Naive thymus-derived CD4-positive, alpha-beta T cell (primary cell): ENCODE results near the gene BTRC. TPM values are rescaled to one million over a fixed set of nuclear protein-coding genes. Genes with fewer than 3 reads are reported as not detected.
A peak's percentile ranks its signal among the peaks of the same experiment; 100 is the strongest.

Experiments
- ATAC-seq: fragments of 150-1000 bp; cut with Tn5 transposase; 2 replicates; pipeline ENCODE4 v1.10.0; 2021; ENCODE audit warnings: mild to moderate bottlenecking, moderate library complexity
- CTCF ChIA-PET: fragments of 350-600 bp; sonication (Branson Sonifier 250); formaldehyde crosslinking; loops from one replicate; lab custom pipeline; 2021; ENCODE audit warnings: antibody characterized with exemption; lab: Charles Lee
- POLR2A ChIA-PET: fragments of 350-600 bp; sonication (Branson Sonifier 250); formaldehyde crosslinking; loops from one replicate; lab custom pipeline; 2021; ENCODE audit warnings: antibody characterized with exemption, inconsistent platforms; lab: Charles Lee
- DNase-seq, 9 donors: peaks; one replicate each; pipeline versions ENCODE4 v3.0.0 to v3.0.0-alpha.2; 2020 to 2022; ENCODE audit warnings: mixed read lengths in 1 of 9
- H3K27ac ChIP-seq: one replicate; pipeline ENCODE4 v1.7.0; 2013; ENCODE audit warnings: mild to moderate bottlenecking, low read depth, low read length, moderate library complexity
- H3K27me3 ChIP-seq, 2 donors: one replicate each; pipeline ENCODE4 v1.7.0; 2013; ENCODE audit warnings: low read length in 2 of 2, mild to moderate bottlenecking in 2 of 2, moderate library complexity in 2 of 2; ENCODE audit not compliant: control insufficient read depth in 2 of 2, insufficient read depth in 2 of 2
- H3K36me3 ChIP-seq, 3 experiments: 1 replicate in 2 of 3; 2 replicates in 1 of 3; pipeline ENCODE4 v1.7.0; 2013; ENCODE audit warnings: low read length in 3 of 3, mild to moderate bottlenecking in 3 of 3, moderate library complexity in 1 of 3; ENCODE audit not compliant: insufficient read depth in 3 of 3, control insufficient read depth in 2 of 3
- H3K4me1 ChIP-seq, 2 donors: one replicate each; pipeline ENCODE4 v1.7.0; 2013; ENCODE audit warnings: low read length in 2 of 2, mild to moderate bottlenecking in 2 of 2, moderate library complexity in 1 of 2; ENCODE audit not compliant: control insufficient read depth in 2 of 2, insufficient read depth in 2 of 2
- H3K4me3 ChIP-seq: 2 replicates; pipeline ENCODE4 v1.7.0; 2013; ENCODE audit warnings: mild to moderate bottlenecking, low read length
- H3K9me3 ChIP-seq, 3 experiments: 1 replicate in 2 of 3; 2 replicates in 1 of 3; pipeline ENCODE4 v1.7.0; 2013; ENCODE audit warnings: low read length in 3 of 3; ENCODE audit not compliant: control insufficient read depth in 2 of 3
- H3K27ac Mint-ChIP-seq, 9 donors: one replicate each; pipeline ENCODE4 v1.8.0; 2020 to 2022; ENCODE audit warnings: mixed read lengths in 9 of 9, mild to moderate bottlenecking in 8 of 9, moderate library complexity in 5 of 9, inconsistent platforms in 2 of 9
- H3K27me3 Mint-ChIP-seq, 5 donors: one replicate each; pipeline ENCODE4 v1.8.0; 2021 to 2022; ENCODE audit warnings: mixed read lengths in 5 of 5, mild to moderate bottlenecking in 1 of 5
- H3K36me3 Mint-ChIP-seq, 5 donors: one replicate each; pipeline ENCODE4 v1.8.0; 2020 to 2022; ENCODE audit warnings: mixed read lengths in 5 of 5, mild to moderate bottlenecking in 3 of 5, inconsistent platforms in 1 of 5
- H3K4me1 Mint-ChIP-seq, 7 donors: one replicate each; pipeline ENCODE4 v1.8.0; 2020 to 2022; ENCODE audit warnings: mixed read lengths in 7 of 7, mild to moderate bottlenecking in 3 of 7, inconsistent platforms in 1 of 7
- H3K4me3 Mint-ChIP-seq, 10 donors: one replicate each; pipeline ENCODE4 v1.8.0; 2020 to 2022; ENCODE audit warnings: mild to moderate bottlenecking in 10 of 10, mixed read lengths in 10 of 10, moderate library complexity in 6 of 10, inconsistent platforms in 2 of 10
- H3K9me3 Mint-ChIP-seq, 11 donors: one replicate each; pipeline ENCODE4 v1.8.0; 2020 to 2022; ENCODE audit warnings: mixed read lengths in 11 of 11, mild to moderate bottlenecking in 4 of 11, inconsistent platforms in 1 of 11, moderate library complexity in 1 of 11
- intact Hi-C, 2 donors: fragments of 100-400 bp; cut with micrococcal nuclease; formaldehyde crosslinking; loops; one replicate each; pipeline ENCODE4 v1.15.1; 2023
- polyA plus RNA-seq, 2 donors: library from polyadenylated mRNA; unstranded; fragments of 300-500 nt; fragmentation: Illumina TruSeq; gene quantifications; one replicate each; pipeline ENCODE4 v1.2.3, GENCODE V29; 2021
- total RNA-seq, 6 experiments: library from RNA in 5 of 6; stranded (reverse) in 5 of 6; gene quantifications; 1 replicate in 5 of 6; 2 replicates in 1 of 6; pipeline ENCODE4 v1.2.3 and lab custom pipeline; 2021 to 2026

The BTRC gene
- total and polyA plus RNA-seq, 7 experiments from 2014 or later: 12.8 to 26.1 (median 16.8) TPM

GRCh38 chr10:101565370-101565900 lies 211.5 kb downstream of the BTRC start:
- CTCF ChIA-PET: no interaction called here
- peaks cover 0 to 10% of the 10 kb centered on the region in 2 donors for H3K27me3 ChIP-seq
- peaks cover 2 to 12% of the 10 kb centered on the region in 2 donors for H3K4me1 ChIP-seq
- intact Hi-C loops: no loop called here
- peaks cover 0 to 2% (median 0%) of the 10 kb centered on the region in 11 donors for H3K9me3 Mint-ChIP-seq
- POLR2A ChIA-PET: interaction anchor here (0.6 kb wide), 1 partner anchor 443 kb away, joined by 3 read pairs; no protein-coding TSS in a partner anchor
- H3K36me3 ChIP-seq: no peaks in the 10 kb centered on the region
- peaks cover 35 to 67% (median 56%) of the 10 kb centered on the region in 5 donors for H3K27me3 Mint-ChIP-seq
- no peak overlapping the region for H3K27ac Mint-ChIP-seq
- ATAC-seq (no peak), DNase-seq (peak in 1 of 9 donors; percentile 13)
- no peak overlapping the region for H3K4me3 Mint-ChIP-seq
- peaks cover 0 to 21% (median 7%) of the 10 kb centered on the region in 7 donors for H3K4me1 Mint-ChIP-seq
- no peak overlapping the region for H3K27ac ChIP-seq
- no peaks in the 10 kb centered on the region for H3K9me3 ChIP-seq
- H3K4me3 ChIP-seq: no peak overlapping the region
- peaks cover 0 to 4% (median 0%) of the 10 kb centered on the region in 5 donors for H3K36me3 Mint-ChIP-seq

DNA sequence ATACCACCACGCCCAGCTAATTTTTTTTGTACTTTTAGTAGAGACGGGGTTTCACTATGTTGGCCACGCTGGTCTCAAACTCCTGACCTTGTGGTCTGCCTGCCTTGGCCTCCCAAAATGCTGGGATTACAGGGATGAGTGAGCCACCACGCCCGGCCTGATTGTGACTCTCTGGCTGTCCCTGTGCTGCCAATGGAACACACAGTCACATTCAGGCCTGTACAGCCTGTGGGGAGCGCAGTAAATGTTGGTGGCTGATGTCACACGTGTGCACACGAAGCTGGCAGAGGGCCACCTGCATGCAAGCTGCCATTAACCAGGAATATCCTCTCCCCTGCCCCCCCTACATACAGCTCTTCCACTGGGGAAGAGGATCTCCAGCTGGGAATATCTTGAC lies 212.0 kb downstream of the BTRC start:
- H3K4me3 ChIP-seq: no peak overlapping the region
- peaks cover 4 to 17% of the 10 kb centered on the region in 2 donors for H3K4me1 ChIP-seq
- peaks cover 0 to 21% (median 10%) of the 10 kb centered on the region in 7 donors for H3K4me1 Mint-ChIP-seq
- ATAC-seq (no peak), DNase-seq (peak in 1 of 9 donors; percentile 8)
- CTCF ChIA-PET: no interaction called here
- peaks cover 0 to 2% (median 0%) of the 10 kb centered on the region in 11 donors for H3K9me3 Mint-ChIP-seq
- peaks cover 0 to 4% (median 0%) of the 10 kb centered on the region in 5 donors for H3K36me3 Mint-ChIP-seq
- no peak overlapping the region for H3K27ac ChIP-seq
- no peaks in the 10 kb centered on the region for H3K9me3 ChIP-seq
- H3K27me3 Mint-ChIP-seq: peaks cover 35 to 67% (median 56%) of the 10 kb centered on the region in 5 donors
- peak overlapping the region in 2 of 10 donors; percentile 1 to 15 for H3K4me3 Mint-ChIP-seq
- H3K27me3 ChIP-seq: peaks cover 0 to 10% of the 10 kb centered on the region in 2 donors
- H3K27ac Mint-ChIP-seq: no peak overlapping the region
- POLR2A ChIA-PET: interaction anchor here (0.6 kb wide), 1 partner anchor 442 kb away, joined by 3 read pairs; no protein-coding TSS in a partner anchor
- intact Hi-C loops: no loop called here
- no peaks in the 10 kb centered on the region for H3K36me3 ChIP-seq

GRCh38 chr10:101566333-101567164 lies 212.6 kb downstream of the BTRC start:
- H3K27me3 ChIP-seq: peaks cover 0 to 10% of the 10 kb centered on the region in 2 donors
- intact Hi-C loops: no loop called here

GRCh38 chr10:101567165-101568006 lies 213.4 kb downstream of the BTRC start:
- no peak overlapping the region for H3K4me3 ChIP-seq
- H3K27ac ChIP-seq: no peak overlapping the region
- intact Hi-C loops: no loop called here
- peaks cover 4 to 17% of the 10 kb centered on the region in 2 donors for H3K4me1 ChIP-seq
- peaks cover 0 to 10% of the 10 kb centered on the region in 2 donors for H3K27me3 ChIP-seq
- DNase-seq (peak in 1 of 9 donors; percentile 3), ATAC-seq (no peak)
- H3K9me3 ChIP-seq: no peaks in the 10 kb centered on the region
- Mint-ChIP-seq H3K4me1 (peaks cover 0 to 21% (median 11%) of the 10 kb centered on the region in 7 donors), H3K9me3 (peaks cover 0 to 2% (median 0%) of the 10 kb centered on the region in 11 donors), H3K27me3 (peaks cover 35 to 63% (median 56%) of the 10 kb centered on the region in 5 donors), H3K27ac (no peak overlapping the region), H3K4me3 (peak overlapping the region in 5 of 10 donors; percentile 1 to 71 (median 16)), H3K36me3 (peaks cover 0 to 4% (median 0%) of the 10 kb centered on the region in 5 donors)
- ChIA-PET CTCF (no interaction called here), POLR2A (no interaction called here)
- H3K36me3 ChIP-seq: no peaks in the 10 kb centered on the region

More at GRCh38 chr10:101566333-101567164, 212.6 kb downstream of the BTRC start:
- no peak for ATAC-seq
- peak overlapping the region in 3 of 10 donors; percentile 19 to 71 (median 35) for H3K4me3 Mint-ChIP-seq
- peaks cover 4 to 17% of the 10 kb centered on the region in 2 donors for H3K4me1 ChIP-seq
- no peak overlapping the region for H3K27ac ChIP-seq
- no peak overlapping the region for H3K27ac Mint-ChIP-seq
- H3K4me3 ChIP-seq: no peak overlapping the region
- no peaks in the 10 kb centered on the region for H3K36me3 ChIP-seq
- CTCF ChIA-PET: no interaction called here
- H3K4me1 Mint-ChIP-seq: peaks cover 0 to 21% (median 11%) of the 10 kb centered on the region in 7 donors
- peaks cover 35 to 67% (median 56%) of the 10 kb centered on the region in 5 donors for H3K27me3 Mint-ChIP-seq
- POLR2A ChIA-PET: no interaction called here
- DNase-seq: no peak
- no peaks in the 10 kb centered on the region for H3K9me3 ChIP-seq
- H3K36me3 Mint-ChIP-seq: peaks cover 0 to 4% (median 0%) of the 10 kb centered on the region in 5 donors
- H3K9me3 Mint-ChIP-seq: peaks cover 0 to 2% (median 0%) of the 10 kb centered on the region in 11 donors

DNA sequence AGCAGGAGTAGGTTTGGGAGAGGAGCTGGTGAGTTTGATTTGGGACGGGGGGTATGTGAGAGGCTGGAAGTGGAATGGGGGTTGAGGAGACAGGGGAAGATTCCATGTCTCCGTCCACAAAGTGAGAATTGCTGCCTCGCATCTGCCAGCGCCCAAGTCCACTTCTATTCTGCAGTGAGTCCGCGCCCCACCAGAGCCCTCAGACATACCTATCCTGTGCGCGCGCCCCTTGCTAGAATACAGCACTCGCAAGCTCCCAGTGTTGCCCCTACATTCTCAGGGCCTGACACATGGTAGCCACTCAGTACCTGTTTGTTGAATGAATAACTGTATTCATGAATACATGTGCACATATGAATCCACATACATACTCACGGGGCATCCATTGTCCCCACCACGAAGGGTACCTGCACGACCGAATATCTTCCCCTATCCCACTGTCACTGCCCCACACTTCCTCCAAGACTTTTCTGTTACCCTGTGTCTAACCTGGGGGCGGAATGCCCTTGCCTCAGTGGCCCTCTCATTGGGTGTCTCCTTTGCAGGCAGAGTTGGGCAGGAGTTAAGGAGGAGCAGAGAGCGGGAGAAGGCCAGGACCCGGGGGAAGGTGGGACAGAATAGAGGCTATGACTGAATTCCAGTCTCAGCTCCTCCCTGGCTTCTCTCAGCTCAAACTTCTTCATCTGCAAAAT lies 214.2 kb downstream of the BTRC start:
- intact Hi-C loops: no loop called here
- Mint-ChIP-seq H3K9me3 (peaks cover 0 to 2% (median 0%) of the 10 kb centered on the region in 11 donors), H3K4me1 (peaks cover 0 to 21% (median 11%) of the 10 kb centered on the region in 7 donors), H3K4me3 (peak overlapping the region in 8 of 10 donors; percentile 6 to 40 (median 28)), H3K36me3 (peaks cover 0 to 6% (median 0%) of the 10 kb centered on the region in 5 donors), H3K27me3 (peaks cover 35 to 60% (median 56%) of the 10 kb centered on the region in 5 donors), H3K27ac (no peak overlapping the region)
- peaks cover 4 to 17% of the 10 kb centered on the region in 2 donors for H3K4me1 ChIP-seq
- H3K27ac ChIP-seq: no peak overlapping the region
- DNase-seq: no peak
- ATAC-seq: no peak
- ChIA-PET POLR2A (no interaction called here), CTCF (interaction anchor here (5.6 kb wide), 1 partner anchor 354 kb away, joined by 37 read pairs; no protein-coding TSS in a partner anchor)
- H3K27me3 ChIP-seq: peaks cover 0 to 10% of the 10 kb centered on the region in 2 donors
- H3K36me3 ChIP-seq: no peaks in the 10 kb centered on the region
- H3K9me3 ChIP-seq: no peaks in the 10 kb centered on the region
- no peak overlapping the region for H3K4me3 ChIP-seq
